GM21723 (cell line): ENCODE measurements around the gene ACAP3.

ENCODE experiments used
- ATAC-seq: cut with Tn5 transposase; IDR thresholded peaks from one replicate; pipeline ENCODE4 v1.9.1; 2021; ENCODE audit warnings: mild to moderate bottlenecking, moderate library complexity; ENCODE audit not compliant: unreplicated experiment

ACAP3 gene

DNA sequence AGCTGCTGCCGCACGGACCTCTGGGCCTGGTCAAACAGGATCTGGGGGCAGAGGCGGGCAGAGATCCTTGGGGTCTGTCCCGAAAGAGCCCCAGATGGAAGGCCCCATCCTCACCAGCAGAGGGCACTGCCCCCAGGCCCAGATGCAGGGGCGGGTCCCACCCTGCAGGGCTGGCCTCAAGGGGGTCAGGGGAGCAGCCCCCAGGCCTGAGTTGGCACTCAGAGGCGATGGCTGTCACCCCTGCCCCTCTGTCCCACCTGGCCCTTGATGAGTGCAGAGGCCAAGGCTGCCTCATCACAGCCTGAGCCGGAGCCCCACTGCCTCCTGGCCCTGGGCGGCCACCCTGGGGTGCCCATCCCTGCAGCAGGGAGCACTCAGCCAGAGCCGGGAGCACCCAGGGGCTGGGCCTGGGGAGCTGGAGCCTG is 5.7 kb downstream of the ACAP3 start:
- no peak for ATAC-seq

DNA sequence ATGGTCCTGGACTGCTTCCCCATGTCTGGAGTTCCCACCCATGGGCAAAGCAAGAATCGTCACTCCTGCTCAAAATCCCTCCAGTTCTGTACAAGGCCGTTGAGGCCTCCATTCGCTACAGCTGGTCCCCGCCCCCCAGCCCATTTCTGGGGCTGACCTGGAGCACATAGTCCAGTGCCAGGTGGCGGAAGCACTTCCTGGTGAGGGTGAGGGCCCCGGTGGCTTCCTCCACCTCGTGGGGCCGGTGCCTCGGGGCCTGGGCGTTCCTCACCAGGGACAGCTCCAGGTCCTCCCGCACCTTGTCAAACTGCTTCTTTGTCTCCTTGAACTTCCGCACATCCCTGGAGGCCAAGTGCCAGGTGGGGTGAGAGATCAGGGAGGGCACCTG is 7.4 kb downstream of the ACAP3 start:
- ATAC-seq: no peak

DNA sequence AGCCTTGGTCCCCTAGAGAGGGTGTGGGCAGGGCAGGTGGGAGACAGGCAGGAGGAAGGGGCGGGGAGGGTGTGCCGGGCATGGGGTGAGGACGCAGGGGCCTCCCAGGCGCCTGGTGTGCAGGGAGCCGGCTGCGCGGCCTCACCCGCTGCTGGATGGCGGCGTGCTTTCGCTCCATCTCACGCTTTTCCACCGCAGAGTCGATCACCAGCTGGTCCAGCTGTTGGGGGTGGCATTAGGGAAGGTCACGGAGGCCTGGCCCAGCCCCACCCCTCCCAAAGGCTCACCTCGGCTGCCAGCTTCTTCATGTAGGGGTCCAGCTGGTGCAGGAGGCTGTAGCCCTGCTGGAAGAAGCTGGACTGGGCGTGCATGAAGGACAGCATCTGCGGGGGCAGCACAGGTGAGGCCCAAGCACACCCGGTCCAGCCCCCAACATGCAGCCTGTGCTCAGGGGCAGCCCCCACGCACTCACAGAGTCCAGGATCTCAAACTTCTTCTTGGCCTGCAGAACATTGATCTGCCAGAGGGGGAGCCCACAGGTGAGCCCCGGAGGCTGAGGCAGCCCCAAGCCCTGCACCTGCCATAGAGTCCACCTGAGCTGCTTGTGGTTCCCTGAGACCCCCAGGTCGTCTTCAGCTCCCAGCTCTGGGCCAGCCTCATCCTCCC is 7.9 kb downstream of the ACAP3 start:
- ATAC-seq: no peak

DNA sequence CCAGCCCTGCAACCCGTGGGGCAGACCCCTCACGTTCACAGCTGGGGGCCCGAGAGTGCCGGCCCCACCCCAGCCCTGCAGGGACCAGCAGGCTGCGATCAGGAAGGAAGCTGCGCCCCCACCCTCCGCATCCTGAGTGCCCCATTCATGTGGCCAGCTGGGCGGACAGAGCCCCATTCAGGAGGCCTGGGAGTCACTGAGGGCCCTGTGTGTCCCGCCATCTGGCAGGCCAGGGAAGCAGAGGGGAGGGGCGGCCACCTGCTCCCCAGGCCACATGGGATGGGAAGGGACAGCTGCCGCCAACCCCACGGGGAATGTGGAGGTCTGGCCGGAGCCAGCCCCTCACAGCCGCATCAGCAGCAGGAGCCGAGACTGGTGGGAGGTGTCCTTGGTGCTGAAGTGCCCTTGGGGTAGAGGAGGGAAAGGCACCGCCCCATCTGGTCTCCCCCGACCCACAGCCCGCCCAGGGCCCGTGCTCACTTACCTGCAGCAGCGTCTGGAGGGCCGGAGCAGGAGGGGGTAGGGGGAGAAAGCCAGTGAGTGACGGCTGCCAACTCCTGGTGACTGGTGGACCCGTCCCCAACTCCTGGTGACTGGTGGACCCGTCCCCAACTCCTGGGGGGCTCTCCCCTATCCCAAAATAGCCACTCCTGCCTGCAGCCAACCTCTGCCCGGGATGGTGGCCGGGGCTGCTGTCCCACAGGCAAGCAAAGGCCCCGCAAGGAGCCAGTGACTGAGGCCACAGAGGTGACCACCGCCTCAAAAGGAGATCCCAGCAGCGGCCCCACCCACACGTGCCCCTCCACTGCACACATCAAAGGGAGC is 8.7 kb downstream of the ACAP3 start:
- ATAC-seq: no peak

DNA sequence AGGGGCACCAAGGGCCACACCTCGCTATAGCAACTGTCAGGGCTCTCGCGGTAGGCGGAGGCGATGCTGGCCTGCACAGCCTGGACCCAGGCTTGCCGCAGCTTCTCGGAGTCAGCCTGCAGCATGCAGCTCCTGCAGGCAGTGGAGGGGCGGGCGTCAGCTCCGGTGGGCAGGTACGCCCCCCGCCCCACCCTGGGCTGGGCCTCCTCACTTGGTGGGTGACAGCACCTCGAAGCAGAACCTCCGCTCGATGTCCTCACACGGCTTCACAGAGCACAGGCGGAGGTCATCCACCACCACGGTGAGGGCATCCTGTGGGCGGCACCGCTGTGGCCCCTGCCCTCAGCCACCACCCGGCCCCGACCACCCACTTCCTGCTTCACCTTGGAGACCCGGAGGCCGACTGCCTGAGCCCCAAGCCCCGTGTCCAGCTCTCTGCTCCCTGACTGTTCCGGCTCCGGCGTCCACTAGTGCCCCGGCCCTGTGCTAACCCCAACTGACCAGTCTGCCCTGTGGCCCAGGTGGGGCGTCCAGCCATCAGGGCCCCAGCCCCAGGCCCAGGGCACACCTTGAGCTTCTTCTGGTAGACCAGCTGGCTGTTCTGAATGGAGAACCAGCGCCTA is 9.8 kb downstream of the ACAP3 start:
- no peak for ATAC-seq

DNA sequence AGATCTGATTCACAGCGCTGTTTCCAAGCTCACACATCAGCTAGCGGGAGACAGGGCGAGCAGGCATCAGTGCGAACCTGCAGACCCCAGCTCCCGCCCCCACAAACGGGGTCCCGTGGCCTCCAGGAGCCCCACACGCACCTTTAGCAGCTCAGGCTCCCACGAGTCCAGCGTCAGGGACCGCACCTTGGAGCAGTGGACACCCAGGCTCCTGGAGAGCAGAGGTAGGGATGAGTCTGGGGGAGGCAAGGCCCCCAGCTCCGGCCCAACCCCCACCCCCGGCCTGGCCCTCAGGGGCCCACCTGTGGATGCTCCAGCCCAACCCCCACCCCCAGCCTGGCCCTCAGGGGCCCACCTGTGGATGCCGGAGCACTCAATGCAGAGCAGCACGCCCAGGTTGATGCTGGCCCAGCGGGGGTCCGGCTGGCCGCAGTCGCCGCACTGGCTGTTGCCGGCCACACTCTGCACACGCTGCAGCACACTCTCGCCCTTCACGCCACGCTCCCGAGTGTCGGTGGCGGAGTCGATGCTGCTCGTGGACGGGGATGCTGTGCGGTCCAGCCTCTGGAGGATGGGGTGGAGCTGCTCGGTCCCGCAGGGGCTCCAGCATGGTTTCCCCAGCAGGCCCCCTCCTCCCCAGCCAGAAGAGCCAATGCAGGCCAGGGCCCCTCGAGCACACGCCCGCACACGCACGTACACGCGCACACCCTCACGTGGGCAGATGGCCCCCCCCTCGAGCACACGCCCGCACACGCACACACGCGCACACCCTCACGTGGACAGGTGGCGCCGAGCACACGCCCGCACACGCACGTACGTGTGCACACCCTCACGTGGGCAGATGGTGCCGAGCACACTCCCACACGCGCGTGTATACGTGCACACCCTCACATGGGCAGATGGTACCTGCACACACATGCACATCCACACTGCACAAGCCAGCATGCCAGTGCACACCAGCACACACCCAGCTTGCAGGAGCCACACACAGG is 11.4 kb downstream of the ACAP3 start:
- no peak for ATAC-seq

DNA sequence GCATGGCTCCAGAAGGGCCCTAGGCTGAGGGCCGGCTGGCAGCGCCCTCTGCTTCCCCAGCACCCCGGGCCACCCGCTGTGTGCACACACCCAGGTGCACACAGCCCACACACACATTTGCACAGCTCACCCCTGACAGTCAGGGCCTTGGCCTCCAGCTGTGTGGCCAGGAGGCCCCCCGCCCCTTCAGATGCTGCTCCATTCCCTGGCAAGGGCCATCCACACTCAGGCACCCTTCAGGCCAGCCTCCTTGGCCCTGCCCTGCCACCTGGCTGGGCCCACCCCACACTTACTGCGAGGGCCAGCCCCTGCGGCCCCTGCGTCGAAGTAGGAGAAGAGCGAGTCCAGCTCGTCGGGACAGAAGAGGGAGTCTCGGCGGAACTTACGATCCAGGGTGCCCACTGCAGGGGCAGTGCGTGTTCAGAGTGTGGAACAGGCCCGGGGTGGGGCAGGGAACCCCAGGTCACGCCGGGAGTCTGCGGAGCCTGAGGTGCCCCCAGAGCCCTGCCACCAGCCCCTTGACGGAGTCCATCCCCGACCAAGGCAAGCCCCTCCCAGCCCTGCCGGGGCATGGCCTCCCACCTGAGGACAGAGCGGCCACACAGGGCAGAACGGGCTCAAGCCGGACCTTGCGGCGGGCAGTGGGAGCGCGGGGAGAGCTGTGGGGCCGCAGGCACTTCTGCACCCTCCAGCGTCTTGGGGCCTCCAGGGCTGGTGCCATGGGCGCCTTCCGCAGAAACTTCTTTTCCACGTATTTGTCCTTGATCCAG is 12.4 kb downstream of the ACAP3 start:
- ATAC-seq: no peak

DNA sequence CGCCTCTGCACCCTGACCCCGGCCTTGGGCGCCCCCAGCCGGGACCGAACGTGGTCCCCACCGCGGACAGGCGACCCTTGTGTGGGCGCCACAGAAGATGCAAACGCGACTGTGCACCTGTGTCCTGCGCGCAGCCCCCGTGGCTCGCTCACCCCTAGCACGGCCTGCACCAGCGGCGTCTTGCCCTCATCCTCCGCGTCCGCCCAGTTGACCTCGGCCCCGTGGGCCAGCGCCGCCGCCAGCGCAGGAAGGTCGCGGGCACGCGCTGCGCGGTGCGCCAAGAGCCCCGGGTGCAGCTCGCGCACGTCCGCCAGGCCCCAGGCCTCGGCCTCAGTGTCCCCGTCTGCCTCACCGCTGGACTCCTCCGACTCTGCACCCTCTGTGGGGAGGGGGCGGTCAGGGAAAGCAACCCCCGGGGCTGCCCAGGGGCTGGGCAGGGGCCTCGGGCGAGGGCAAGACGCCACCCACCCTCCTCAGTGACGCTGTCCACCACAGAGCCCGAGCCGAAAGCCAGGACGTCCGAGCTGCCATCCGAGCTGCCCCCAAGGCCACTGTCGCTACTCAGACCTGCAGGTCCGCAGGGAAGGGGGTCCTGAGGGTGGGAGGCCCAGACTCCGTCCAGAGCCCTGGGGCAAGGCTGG is 13.4 kb downstream of the ACAP3 start:
- ATAC-seq: no peak

DNA sequence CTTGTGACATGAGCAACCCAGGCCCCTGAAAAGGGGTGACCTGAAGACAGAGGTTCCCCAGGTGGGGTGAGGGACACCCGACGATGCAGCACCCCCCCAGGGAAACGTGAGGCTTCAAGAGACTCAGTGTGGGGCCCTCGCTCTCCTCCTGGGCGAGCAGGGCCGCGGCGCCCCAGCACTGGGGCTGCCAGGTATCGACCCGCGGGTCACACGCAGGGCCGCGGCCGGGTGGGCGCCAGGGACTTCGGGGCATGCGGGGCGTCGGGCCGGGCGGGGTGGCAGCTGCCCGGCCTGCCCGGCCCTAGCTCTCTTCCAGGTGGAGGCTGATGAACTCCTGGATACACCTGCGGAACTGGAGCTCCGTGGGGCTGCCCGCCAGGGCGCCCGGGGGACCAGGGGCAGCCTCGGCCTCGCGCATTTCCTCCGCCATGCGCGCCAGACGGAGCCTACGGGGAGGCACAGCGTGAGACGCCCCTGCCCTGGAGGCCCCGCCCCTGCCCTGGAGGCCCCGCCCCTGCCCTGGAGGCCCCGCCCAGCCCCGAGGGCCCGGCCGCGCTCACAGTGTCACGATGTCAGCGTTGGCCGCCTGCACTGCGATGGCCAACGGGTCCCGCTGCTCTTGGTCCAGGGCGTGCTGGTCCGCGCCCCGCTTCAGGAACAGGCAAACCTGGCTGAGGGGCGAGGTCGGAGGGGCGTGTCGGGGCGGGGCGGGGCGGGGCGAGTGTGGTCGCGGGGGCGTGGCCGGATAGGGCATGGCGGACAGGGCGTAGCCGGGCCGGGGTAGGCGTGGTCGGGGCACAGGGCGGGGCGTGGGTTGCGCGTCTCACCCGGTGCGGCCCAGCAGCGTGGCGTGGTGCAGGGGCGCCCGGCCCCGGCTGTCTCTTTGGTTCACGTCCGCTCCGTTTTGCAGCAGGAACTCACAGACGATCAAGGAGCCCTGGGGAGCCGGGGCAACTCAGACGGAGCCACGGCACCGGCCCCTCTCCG is 14.2 kb downstream of the ACAP3 start:
- no peak for ATAC-seq

DNA sequence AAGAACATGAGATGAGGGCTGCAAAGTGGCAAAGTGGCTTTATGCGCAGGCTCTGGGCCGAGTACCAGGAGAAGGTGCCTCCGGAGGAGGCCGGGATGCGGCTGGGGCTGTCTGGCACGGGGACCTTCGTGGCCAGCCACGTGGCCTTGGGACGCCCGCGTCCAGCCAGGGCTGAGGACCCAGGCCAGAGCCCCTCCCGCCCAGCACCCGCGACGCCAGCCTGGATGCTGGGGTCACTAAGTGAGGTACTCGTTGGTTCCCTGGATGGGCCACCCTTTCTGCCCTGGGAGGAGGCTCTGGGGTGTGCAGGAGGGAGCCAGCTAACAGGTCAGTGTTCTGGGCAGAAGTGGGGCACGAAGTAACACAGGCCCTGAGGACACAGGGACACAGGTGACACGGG is 14.9 kb downstream of the ACAP3 start:
- ATAC-seq: no peak

DNA sequence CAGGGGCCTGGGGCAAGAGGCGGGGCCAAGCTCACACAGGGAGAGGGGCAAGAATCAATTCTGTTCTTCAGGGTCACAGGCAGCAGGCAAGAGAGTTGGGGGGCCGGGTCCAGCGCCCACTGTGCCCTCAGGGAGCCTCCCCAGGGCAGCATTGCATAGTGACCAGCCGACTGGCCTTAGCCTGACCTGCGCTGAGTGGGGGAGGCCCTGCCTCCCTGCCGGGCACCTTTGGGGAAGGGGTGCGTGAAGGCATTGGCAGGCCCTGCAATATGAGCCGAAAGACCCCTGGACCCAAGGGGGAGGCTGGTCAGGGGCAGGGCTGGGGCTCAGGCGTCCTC is 15.3 kb downstream of the ACAP3 start:
- no peak for ATAC-seq

DNA sequence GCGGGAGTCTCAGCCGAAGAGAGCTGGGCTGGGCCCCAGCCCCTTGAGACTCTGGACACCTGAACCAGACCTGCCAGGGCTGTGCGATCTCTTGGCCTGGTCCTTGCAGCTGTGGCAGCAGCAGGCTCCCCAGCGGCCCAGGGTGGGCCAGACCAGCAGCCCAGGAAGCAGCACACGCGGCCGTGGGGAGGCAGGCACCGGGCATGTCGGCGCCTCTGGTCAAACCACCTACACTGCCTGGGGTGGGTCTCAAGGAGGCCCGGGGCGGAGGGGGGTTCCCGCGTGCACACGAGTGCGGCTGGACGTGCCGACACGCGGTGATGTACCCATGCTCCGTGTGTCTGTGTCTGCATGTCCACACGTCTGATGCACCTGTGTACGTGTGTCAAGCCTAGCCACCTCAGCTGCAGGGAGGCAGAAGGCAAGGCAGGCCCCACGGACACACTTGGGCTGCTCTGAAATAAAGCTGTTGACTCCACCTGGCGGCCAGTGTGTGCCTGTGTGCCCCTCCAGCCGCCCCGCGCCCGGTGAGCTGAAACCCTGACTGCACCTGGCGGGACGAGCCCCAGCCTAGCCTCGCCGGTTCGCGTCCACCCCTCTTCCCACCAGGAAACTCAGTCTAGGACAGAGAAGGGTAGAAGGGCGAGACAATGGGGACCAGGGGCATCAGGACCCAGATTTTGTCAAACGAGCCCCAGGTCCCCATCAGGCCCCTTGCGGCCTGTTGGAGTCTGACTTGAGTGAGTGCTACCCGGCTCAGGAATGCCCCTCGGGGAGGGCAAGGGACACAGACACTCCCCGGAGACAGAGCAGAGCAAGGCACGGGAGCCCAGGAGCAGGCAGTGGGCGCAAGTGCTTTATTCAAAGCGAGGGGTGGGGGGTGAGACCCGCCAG is 15.9 kb downstream of the ACAP3 start:
- ATAC-seq: no peak

DNA sequence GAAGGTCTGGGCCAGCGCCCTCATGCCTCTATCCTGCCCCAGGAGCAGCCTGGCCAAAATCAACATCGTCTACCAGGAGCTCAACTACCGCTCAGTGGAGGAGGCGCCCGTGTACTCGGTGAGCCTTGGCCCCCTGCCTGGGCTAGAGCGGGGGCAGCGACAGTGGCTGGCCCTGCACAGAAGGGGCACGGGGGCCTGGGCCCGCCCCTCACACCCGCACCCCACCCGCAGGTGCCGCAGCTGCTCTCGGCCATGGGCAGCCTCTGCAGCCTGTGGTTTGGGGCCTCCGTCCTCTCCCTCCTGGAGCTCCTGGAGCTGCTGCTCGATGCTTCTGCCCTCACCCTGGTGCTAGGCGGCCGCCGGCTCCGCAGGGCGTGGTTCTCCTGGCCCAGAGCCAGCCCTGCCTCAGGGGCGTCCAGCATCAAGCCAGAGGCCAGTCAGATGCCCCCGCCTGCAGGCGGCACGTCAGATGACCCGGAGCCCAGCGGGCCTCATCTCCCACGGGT is 16.7 kb downstream of the ACAP3 start:
- ATAC-seq: no peak

DNA sequence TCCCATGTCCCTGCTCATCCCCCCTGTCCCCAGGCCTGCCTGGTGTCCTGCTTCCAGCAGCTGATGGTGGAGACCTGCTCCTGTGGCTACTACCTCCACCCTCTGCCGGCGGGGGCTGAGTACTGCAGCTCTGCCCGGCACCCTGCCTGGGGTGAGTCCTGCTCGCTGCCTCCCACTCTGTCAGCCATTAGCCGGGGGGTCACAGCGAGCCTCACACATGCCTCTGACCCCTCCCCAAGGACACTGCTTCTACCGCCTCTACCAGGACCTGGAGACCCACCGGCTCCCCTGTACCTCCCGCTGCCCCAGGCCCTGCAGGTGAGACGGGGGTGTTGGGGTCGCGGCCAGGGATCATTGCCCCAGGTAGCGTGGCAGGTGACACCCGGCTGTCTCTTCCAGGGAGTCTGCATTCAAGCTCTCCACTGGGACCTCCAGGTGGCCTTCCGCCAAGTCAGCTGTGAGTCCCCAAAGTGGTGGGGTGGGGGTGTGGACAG is 17.4 kb downstream of the ACAP3 start:
- no peak for ATAC-seq

DNA sequence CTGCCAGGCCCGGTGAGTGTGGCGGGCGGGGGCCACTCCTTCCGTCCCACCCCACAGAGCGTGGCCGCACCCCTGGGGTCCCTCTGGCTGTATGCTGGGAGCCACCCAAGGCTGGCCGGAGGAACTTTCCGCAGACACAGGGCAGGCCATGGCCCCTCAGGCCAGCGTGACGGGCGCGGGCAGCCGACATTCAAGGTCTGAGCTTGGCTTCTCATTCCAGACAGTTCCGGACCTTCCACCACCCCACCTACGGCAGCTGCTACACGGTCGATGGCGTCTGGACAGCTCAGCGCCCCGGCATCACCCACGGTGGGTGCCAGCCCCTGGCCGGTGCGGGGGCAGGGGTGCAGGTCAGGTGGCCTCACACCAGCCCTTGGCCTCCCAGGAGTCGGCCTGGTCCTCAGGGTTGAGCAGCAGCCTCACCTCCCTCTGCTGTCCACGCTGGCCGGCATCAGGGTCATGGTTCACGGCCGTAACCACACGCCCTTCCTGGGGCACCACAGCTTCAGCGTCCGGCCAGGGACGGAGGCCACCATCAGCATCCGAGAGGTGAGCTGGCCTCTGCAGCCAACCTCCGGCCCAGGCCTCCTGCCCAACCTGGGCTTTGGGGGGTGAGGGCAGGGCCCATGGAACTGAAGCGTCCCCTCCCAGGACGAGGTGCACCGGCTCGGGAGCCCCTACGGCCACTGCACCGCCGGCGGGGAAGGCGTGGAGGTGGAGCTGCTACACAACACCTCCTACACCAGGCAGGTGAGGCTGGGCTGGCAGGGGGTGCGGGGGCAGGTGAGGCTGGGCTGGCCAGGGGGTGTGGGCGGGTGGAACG is 20.2 kb downstream of the ACAP3 start:
- ATAC-seq: no peak
